GM12892 (cell line): Measurements from ENCODE around the gene CCDC33.

Experiments
- DNase-seq: peaks from one replicate; pipeline ENCODE4 v3.0.0; 2011; ENCODE audit not compliant: insufficient read length
- FAIRE-seq: peaks from 2 replicates; lab custom pipeline; 2011; peaks lifted over from hg19 to GRCh38; lab: Jason Lieb, UNC
- POLR2A ChIP-seq: IDR thresholded peaks from 2 replicates; pipeline ENCODE4 v1.6.1; 2011; ENCODE audit warnings: low read depth, low read length, control low read depth
- POLR2AphosphoS5 ChIP-seq: IDR thresholded peaks from 2 replicates; pipeline ENCODE4 v1.6.1; 2011; ENCODE audit warnings: low read depth, low read length, control low read depth
- TAF1 ChIP-seq: IDR thresholded peaks from 2 replicates; pipeline ENCODE4 v1.6.1; 2011; ENCODE audit warnings: low read depth, mild to moderate bottlenecking, control low read depth, low read length, borderline replicate concordance

The CCDC33 gene

GRCh38 chr15:74222240-74223119 is 13.6 kb upstream of the CCDC33 start:
- no peak for FAIRE-seq
- no peak for TF ChIP-seq POLR2AphosphoS5
- no peak for TF ChIP-seq TAF1
- no peak for TF ChIP-seq POLR2A
- DNase-seq = no peak

GRCh38 chr15:74225928-74226327 is 10.2 kb upstream of the CCDC33 start:
- DNase-seq (no peak), FAIRE-seq (no peak)
- TF ChIP-seq POLR2AphosphoS5 (no peak), TAF1 (no peak), POLR2A (no peak)

- DNase-seq (no peak), FAIRE-seq (no peak)
- TF ChIP-seq POLR2AphosphoS5 (no peak), TAF1 (no peak), POLR2A (no peak)
Observed at GRCh38 chr15:74226761-74227540, 9.2 kb upstream of the CCDC33 start.

GRCh38 chr15:74227968-74228722 is 8.0 kb upstream of the CCDC33 start:
- DNase-seq (no peak), FAIRE-seq (no peak)
- TF ChIP-seq POLR2AphosphoS5 (no peak), TAF1 (no peak), POLR2A (no peak)

GRCh38 chr15:74228723-74229081 is 7.4 kb upstream of the CCDC33 start:
- FAIRE-seq = no peak
- TF ChIP-seq TAF1 (no peak), POLR2A (no peak), POLR2AphosphoS5 (no peak)
- no peak for DNase-seq

GRCh38 chr15:74229686-74230085 is 6.4 kb upstream of the CCDC33 start:
- DNase-seq = no peak
- TF ChIP-seq POLR2AphosphoS5 = no peak
- TF ChIP-seq POLR2A = no peak
- TF ChIP-seq TAF1 = no peak
- no peak for FAIRE-seq

- no peak for TF ChIP-seq POLR2A
- FAIRE-seq = no peak
- no peak for DNase-seq
Observed at GRCh38 chr15:74231475-74231874, 4.7 kb upstream of the CCDC33 start.

- TF ChIP-seq POLR2A = no peak
- TF ChIP-seq POLR2AphosphoS5 = no peak
- no peak for TF ChIP-seq TAF1
- DNase-seq (no peak), FAIRE-seq (no peak)
Observed at GRCh38 chr15:74233373-74233772, 2.8 kb upstream of the CCDC33 start.

- TF ChIP-seq TAF1 (no peak), POLR2A (no peak), POLR2AphosphoS5 (no peak)
- no peak for DNase-seq
- no peak for FAIRE-seq
Observed at GRCh38 chr15:74233851-74234597, 2.1 kb upstream of the CCDC33 start.

GRCh38 chr15:74234598-74234875 is 1.6 kb upstream of the CCDC33 start:
- TF ChIP-seq POLR2A (no peak), TAF1 (no peak), POLR2AphosphoS5 (no peak)
- no peak for DNase-seq

More at GRCh38 chr15:74234598-74234875, 1.6 kb upstream of the CCDC33 start:
- no peak for FAIRE-seq
